DMS 273 treated with DMSO at 0.1 percent for 48 hours (cell line): ENCODE data around the gene CFAP73.
A peak's percentile ranks its signal among the peaks of the same experiment; 100 is the strongest.
"Not testable (repeated sequence)": the region's sequence is repeated elsewhere in the genome, so short reads cannot be mapped to it uniquely, and the experiment has no call there.

ENCODE experiments used
- DNase-seq: peaks from one replicate; lab custom pipeline; 2025; lab: John Stamatoyannopoulos, UW

Gene CFAP73

DNA sequence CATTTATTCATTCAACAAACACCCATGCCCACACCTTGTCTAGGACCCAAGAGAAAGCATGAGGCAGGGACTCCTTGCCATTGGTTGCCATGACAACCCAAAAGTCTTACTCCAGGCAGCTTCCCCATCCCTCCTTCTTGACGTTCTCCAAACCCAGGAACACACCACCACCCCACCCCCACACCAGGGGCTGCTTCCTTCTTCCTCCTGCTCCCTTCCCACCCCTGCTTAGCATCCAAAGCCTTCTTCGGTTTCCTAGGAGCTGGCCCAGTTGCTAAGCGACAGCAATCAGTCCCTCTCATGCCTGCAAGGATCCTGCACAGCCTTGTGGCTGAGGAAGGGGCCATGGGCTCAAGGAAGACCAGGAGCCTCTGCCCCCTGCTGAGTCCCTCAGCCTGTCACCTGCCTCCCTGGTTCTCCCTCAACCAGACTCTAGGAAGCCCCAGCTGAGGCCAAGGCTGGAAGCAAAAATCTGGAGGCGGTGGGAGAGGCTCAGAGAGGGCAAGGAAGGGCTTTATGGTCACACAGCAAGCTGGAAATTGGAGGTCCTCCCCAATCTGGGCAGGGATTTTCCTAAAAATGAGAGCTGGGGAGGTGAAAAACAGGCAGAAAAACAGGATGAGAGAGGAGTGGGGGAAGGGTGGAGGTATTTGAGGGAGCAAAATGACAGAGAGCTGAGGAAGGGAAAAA, 29.4 kb upstream of the CFAP73 start:
- no peak for DNase-seq

DNA sequence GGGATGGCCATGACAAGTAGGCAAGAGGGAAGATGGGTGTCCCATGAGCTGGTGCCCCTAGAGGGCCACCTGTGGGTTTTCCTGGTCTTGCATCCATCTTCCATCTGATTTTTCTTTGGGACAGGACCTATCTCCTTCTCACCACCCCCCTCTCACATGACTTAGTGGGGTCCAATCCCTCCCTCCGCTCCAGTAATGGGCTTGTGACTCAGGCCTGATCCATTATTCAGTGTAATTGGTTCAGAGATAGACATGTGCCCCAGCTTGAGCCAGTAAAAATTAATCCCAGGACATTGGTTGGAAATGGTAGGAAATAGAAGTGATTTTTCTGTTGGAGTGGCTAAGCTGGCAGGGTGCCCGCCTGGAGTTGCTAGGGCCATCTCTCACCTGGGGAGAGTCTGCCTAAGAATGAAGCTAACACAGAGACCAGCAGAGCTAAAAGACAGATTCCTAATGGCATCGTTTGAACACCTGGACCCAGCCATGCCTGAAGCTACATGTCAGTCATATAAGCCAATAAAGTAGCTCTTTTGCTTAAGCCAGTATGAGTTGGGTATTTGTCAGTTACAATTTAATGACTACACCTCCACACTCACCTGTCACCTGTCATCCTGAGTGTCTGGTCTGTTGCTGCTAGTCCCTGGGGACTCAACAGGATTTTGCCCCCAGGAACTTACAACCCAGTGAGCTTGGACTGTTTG, 28.7 kb upstream of the CFAP73 start:
- no peak for DNase-seq

DNA sequence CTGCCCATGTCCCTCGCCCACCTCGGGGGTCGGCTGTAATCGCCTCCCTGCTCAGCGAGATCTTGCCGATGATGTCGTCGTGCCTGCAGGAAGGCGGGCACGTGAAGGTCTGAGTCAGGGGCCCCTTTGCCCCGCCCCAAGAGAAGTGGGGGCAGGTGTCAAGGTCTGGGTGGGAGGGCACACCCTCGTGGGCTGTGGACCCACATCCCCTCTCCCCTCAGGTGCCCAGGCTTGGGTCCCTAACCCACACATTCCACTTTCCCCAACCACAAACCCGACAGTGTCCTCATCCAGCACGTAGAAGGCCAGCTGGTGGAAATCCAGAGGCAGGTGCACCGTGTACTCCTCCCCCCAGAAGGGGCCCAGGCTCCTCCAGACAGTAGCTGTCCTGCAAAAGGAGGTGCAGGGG, 21.7 kb upstream of the CFAP73 start:
- DNase-seq = no peak

DNA sequence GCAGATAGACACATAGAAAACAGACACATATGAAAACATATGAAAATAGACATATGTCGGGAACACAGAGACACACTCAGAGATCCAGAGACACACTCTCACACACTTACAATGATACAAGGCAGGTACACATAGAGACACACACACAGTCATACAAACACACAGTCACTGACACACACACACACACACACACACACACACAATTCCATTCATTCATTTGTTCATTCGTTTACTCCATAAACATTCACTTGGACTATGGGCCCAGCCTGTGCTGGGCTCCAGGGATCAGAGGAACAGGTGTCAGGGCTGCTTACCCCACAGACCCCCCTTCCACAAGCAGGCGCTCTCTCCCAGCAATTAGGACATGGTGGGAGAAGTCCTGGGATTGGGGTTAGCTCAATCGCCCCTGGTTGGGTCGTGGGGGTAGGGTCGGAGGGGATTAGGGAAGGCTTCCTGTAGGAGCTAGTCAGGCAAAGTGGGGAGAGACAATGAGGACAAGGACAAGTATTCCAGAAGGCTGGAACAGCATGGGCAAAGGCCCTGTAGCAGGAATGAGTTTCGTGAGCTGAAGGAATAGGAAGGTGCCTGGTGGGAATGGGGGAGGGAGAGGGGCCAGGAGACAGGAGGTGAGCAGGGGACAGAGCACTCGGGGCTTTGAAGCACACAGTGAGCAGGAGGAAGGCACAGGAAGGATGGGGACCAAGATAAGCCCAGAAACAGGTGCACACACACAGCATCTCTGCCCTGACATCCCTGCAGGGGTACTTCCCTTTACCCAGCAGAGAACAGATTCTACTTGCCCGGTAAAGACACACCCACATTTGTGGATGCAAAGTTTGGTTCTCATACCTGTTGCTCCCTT, 20.5 kb upstream of the CFAP73 start:
- no peak for DNase-seq

DNA sequence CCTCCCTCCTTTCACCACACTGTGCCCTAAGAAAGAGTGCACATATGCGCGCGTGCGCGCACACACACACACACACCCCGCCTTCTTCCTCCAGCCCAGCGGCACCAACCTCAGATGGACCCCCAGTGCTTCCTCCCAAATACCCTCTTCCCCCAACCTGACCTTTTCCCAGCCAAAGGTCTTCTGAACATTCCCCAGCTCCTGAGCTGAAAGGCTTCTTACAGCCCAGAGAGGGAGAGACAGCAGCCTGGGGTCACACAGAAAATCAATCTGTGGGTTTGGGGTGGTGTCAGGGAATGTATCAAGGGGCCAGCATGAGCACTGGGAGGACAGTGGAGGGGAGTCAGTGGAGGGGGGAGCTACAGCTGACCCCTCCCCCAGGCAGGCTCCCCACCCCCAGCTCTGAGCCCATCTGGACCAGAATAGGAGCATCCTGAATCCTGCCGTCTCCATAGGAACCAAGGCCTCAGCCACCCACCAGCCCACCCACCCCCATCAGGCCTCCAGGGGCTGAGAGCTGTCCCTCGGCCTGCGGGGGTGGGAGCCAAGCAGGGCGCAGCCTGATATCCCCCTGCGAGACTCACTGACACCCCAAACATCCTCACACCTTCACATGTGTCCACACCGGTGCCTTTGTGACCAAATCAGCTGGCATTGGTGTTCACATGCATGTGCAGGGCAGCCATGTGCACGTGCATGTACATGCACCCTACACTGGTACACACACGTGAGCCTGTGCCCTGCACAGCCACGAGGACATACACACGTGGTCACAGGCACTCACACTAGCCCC, 19.7 kb upstream of the CFAP73 start:
- DNase-seq = no peak

DNA sequence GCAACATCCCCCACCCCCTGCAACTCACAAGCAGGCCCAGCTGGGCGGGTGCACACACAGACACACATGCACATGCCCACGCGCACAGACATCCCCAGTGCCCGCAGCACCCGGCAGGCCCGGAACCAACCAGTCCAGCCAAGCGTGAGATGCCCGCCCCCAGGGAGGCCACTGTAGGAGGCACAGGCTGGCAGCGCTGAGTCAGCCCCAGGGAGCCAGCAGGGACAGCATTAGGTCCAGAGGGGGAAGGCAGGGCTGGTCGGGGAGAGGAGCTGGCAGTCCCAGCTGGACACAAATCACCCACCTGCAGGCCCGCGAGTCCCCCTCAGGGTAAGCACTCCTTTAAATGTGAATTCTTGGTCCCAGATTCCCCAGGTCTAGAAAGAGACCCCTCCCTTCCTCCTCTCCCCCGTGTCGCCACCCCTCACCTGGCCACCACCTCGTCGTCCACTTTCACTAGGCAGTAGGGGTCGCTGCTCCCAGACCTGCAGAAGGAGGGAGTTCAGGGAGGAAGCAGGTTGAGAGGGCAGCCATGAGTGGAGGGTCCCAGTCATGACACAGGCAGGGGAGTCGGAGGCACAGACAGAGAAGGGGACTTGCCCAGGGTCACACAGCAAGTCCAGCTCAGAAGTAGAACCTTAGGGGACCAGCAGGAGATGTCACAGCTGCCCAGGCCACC, 18.9 kb upstream of the CFAP73 start:
- DNase-seq = no peak

DNA sequence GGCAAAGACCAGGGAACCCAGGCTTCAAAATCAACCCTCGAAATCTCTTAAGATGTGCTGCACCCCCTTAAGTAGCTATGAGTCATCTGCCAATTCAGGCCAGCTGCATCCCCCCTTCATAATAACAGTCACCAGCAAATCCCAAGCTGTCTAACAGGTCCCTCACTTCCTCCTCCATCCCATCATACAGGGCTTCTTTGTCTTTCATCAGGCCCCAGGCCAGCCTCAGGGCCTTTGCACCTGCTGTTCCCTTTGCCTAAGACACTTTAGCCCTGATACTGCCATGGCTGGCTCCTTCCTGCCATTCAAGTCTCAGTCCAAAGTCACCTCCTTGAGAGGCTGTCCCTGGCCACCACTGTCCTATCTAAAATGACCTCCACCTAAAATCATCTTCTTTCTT, 18.0 kb upstream of the CFAP73 start:
- no peak for DNase-seq

DNA sequence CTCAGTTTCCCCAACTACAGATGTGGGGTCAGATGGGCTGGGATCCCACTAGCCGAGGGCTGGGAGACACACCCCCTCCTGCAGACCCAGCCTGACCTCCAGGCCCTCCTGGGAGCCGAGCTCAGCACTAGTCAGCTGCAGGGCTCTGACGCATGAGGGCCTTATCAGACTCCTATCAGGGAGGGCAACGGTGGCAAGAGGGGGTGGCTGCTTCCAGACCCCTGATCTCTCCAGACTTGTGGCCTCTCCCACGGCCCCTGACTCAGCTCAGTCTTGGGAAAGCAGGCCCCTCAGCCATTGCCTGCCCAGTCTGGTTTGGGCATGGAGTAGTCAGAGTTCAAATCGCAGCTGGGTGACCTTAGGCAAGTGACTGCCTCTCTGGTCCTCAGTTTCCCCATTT, 16.5 kb upstream of the CFAP73 start:
- no peak for DNase-seq

DNA sequence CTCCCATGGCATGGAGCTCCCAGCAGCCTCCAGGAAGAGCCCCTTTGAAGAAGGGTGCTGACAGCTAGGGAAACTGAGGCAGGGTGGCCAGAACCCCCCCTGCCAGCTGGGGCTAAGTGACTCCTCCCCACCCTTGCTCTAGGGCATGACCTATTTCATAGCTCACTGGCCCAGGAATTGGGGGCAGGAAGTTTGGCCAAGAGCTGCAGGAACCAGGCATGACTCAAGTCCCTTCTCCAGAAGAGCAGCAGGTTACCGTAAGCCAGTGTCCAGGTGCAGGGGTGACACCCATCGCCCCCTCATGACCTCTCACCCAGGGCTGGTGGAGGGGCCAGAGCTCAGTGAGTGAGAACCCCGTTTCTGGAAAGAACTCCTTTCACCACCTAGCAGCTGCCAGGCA, 15.9 kb upstream of the CFAP73 start:
- no peak for DNase-seq

DNA sequence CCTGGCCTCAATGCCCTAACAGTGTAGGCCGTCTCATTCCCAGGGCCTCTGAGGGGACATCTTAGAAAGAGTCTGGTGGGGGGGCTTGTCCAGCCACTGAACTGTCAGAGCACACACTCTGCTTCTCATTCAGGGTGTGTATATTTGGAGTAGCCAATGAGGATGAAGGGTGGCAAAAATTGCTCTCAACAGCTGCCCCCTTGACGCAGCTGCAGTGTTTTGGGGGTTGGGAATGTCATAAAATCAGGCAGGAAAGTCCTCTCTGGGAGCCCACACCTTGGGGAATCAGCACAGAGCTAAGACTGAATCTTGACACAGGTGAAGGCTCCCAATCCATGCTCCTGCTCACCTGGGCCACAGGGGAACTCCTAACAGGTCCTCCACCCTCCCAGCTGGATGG, 15.5 kb upstream of the CFAP73 start:
- no peak for DNase-seq

DNA sequence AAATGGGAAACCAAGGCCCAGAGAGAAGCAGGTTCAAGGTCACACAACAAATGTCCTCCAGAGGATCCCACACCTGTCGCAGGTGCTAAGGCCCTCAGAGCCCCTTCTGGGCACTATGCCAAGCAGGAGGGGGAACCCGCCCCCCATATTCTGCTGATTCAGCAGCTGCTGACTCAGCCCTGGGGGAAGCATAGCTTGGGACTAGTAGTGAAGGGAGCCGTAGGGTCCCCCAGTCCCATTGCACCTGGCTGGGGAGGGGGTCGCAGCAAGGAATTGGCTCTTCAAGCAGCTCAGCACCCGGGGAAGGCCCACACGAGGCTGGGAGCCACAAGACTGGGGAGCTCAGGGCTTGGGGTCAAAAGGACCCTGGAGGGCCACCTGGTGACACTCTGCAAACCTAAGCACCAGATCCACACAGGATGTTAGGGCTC, 15.0 kb upstream of the CFAP73 start:
- DNase-seq = no peak

DNA sequence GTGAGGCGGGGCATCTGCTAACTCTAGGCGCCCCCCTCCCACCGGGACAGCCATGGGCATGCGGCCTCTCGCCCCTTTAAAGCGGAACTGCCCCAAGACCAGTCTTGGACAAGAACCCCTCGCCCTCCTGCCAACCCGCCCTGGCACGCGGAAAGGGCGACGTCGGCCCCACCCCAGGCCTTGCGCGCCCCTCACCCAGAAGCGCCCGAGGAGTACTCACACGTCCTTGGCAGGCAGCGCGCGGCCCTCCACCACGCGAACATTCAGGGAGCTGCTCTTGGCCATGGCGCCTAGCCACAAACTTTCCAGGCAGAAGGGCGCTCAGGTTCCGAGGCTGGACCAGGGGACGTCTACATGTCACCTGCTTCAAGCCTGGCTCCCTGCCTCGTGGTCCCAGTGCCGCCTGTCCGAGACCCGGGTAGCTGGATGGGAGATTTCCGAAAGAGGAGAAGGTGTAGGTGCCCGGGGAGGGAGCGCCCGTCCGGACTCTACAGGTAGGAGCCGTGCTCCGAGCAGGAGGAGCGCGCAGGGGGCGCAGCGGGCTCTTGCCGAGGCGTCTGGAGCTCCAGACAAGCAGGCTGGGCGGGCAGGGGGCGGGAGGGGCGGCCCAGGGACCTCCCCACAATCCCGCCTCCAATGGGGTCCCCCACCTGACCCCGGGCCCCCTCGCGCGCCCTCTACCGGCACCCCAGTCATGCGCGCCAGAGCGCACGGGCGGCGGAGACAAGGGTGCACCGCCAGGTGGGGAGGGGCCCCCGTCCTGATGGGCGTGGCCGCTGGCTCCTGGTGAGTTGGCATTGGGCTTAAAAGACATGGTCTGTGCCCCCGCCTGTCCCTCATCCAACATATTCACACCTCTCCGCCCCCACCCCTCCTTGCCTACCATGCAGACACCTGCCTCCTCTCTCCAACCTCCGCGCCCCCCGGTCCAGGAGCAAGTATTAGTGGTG, 14.1 kb upstream of the CFAP73 start, which contains the start of gene RASAL1:
TSS of gene RASAL1 (minus strand) at position 584 of the 950 bp plus-strand sequence. CDS start at position 285, 299 bp downstream.
- peak; percentile 27 for DNase-seq

DNA sequence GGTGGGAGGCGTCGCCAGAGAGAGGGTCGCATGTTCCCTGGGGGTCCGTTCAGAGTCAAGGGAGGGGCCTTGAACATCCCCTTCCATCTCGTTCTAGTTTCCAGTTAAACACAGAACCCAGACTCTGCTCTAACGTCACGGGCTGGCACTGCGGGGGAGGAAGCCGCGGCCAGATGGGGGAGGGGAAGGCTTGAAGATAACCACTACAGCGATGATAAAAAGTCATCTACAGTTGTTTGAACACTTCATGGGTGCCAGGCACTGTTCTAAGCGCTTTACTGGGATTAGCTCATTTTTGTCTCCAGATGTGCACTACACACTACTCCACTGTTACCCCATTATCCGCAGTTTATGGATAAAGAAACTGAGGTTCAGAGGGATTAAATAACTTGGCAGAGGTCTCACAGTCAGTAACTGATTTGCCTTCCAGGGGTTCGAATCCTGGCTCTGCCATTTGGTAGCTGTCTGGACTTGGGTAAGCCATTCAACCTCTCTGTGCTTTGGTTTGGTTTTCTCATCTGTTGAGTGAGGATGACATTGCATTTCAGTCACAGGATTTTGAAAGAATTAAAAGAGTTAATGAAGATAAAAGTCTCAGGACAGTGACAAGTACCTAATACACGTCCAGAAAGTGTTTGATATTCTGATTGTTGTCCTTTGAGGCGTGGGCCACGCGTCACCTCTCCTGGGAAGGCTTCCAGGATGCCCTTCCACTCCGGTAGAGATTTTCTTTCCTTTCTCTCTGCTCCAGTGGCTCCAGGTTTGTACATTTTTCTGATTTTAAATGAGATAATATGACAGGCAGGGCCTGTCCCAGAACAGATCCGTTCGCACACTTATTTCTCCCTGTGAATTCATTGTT, 13.2 kb upstream of the CFAP73 start:
- DNase-seq = no peak

DNA sequence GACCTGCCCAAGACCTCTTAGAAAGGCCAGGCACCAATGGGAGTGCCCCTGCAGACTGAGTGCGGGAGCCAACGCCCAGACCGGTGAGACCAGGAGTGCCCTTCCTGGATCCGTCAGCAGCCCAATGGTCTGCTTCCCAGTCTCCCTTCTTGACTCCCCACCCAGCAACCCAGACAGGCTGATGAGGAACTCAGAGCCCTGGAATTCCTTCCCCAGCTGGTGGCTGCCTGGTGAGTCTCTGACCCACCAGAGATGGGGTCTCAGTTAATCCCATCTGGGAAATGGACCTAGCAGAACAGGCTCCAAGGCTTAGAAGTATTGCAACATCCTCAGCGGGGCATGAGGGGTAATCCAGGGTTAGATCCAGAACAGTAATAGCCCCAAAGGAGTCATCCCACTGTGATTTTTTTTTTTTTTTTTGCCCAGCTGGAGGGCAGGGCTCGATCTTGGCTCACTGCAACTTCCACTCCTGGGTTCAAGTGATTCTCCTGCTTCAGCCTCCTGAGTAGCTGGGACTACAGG, 12.5 kb upstream of the CFAP73 start:
- no peak for DNase-seq

DNA sequence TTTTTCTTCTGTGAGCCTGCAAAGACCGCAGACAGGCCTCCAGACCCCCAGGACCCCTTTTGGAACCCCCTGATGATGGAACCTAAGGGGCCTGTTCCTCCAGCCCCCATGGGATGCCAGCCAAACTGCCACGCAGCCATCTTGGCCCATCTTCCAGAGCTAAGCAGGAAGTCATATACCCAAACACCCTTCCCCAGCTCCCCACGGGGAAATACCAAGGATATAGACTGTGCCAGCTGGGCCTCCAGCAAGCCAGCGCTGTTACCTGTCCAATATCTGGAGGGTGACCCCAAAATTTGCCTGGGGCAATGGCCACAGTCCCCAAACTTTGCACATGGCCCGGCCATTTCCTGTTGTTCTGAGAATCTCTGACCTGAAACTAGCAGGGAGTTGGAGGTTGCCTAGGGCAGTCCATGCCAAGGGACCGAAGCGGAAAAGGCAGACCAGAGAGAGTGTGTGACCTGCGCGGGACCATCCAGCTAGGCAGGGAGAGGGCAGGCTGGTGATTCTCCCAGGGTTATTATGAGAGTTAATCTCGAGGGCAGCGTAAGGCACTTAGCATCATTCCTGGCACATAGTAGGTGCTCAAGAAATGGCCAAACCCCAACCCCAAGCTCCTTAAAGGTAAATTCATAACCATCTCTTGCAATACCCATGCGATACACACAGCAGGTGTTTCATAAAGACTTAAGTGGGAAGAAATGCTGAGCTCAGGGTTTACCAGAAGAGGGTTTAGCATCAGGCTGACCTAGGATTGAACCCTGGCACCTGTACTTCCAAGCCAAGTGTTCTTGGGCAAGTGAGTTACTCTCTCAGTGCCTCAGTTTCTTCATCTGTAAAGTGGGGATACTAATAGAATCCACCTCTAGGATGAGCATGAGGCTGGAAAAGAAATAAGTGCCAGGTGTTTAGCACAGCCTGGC, 11.4 kb upstream of the CFAP73 start:
- DNase-seq = no peak

DNA sequence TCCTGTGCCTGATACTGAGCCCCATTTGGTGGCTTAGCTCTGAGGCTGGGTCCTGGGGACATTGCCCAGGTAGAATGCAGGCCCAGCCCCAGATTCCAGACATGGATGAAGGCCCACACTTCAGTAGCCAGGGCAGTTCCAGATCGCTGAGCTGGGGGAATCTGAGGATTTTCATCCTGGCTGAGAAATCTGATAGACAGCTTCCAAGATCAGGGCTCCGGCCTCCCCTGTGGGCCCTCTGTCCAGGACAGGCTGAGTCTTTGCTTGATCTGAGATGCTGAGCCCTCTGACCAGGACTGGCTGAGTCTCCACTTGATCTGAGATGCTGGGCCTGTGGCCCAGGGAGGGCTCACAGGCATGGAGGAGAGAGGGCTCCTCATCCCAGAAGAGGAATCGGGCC, 10.7 kb upstream of the CFAP73 start:
- no peak for DNase-seq

DNA sequence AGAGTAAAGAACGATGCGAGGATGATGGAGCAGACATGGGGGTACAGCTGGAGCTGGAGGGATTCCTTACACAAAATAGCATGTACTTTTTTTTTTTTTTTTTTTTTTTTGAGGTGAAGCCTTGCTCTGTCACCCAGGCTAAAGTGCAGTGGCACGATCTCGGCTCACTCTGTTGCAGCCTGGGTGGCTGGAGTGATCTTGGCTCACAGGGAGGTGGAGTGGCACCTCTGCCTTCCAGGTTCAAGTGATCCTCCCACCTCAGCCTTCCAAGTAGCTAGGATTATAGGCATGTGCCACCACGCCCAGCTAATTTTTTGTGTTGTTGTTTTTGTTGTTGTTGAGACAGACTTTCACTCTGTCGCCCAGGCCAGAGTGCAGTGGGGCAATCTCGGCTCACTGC, 8.8 kb upstream of the CFAP73 start:
- DNase-seq = no peak

DNA sequence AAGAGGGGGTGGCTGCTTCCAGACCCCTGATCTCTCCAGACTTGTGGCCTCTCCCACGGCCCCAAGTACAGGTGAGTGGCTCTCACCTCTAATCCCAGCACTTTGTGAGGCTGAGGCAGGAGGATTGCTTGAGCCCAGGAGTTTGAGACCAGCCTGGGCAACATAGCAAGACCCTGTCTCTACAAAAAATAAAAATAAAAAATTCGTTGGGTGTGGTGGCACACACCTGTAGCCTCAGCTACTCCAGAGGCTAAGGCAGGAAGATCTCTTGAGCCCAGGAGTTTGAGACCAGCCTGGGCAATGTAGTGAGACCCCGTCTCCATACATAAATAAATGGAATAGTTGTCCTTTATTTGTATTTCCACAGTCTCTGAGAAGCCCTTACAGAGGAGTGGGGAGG, 7.8 kb upstream of the CFAP73 start:
- DNase-seq = not testable (repeated sequence)
